ENCODE results near the gene PHLDA3.

DNA sequence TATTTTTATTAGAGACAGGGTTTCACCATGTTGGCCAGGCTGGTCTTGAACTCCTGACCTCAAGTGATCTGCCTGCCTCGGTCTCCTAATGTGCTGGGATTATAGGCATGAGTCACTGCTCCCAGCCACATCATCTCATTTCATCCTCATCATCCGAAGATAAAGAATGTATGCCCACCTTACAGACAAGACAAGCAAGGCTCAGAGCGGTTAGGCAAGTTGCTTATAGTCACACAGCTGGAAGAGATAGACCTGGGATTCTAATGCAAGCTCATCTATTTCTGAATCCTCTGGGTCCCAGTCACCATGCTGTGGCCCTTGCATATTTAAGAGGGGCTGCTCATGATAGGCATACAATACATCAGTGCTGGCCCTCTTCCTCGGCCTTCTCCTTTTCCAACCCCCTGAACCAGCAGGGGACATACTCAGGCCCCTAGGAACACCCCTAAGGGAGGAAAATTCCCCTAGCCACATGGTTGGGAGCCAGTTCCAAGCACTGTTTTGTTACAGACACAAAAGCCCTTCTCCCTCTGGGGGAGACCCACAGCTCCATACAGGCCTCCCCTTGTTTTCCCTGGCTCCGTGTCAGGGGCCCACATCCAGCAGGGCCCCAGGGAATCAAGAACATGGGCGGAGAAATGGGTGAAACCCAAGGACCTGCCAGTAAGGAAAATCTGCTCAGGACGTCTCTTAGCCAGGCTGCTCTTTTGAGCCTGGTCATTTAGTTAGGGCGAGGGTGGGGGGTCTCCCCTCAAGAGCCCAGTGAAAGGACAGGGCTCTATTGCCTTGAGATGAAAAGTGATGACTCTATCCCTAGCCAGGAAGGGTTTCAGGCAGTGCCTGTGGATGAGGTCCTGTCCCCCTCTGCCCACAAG, 31.0 kb upstream of the PHLDA3 start:
- TF ChIP-seq, protein P1, sequence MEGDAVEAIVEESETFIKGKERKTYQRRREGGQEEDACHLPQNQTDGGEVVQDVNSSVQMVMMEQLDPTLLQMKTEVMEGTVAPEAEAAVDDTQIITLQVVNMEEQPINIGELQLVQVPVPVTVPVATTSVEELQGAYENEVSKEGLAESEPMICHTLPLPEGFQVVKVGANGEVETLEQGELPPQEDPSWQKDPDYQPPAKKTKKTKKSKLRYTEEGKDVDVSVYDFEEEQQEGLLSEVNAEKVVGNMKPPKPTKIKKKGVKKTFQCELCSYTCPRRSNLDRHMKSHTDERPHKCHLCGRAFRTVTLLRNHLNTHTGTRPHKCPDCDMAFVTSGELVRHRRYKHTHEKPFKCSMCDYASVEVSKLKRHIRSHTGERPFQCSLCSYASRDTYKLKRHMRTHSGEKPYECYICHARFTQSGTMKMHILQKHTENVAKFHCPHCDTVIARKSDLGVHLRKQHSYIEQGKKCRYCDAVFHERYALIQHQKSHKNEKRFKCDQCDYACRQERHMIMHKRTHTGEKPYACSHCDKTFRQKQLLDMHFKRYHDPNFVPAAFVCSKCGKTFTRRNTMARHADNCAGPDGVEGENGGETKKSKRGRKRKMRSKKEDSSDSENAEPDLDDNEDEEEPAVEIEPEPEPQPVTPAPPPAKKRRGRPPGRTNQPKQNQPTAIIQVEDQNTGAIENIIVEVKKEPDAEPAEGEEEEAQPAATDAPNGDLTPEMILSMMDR (IDR thresholded peaks at IDR 0.05; ENCODE audit: insufficient read depth, low read depth, low read length): no peak
- TF ChIP-seq EZH2 (IDR thresholded peaks at IDR 0.05; ENCODE audit: insufficient read depth, low read length): no peak

All from astrocyte (in vitro differentiated cells and primary cell).